HepG2 (cell line): Measurements from ENCODE around the gene MAN1C1. TPM values are rescaled to one million over a fixed set of nuclear protein-coding genes. Genes with fewer than 3 reads are reported as not detected.
A peak's percentile ranks its signal among the peaks of the same experiment; 100 is the strongest.

Experiments
- CHD2 ChIP-seq: IDR thresholded peaks from 2 replicates; pipeline ENCODE4 v1.6.1; 2011; ENCODE audit warnings: low read depth, low read length, improper control_type of control experiment
- JDP2 ChIP-seq: sonication (generic); formaldehyde crosslinking; IDR thresholded peaks from 2 replicates; pipeline ENCODE4 v1.8.1; 2022; ENCODE audit warnings: missing genetic modification reagents, borderline replicate concordance
- MTA1 ChIP-seq: sonication (generic); formaldehyde crosslinking; IDR thresholded peaks from 2 replicates; pipeline ENCODE4 v1.4.0; 2020; ENCODE audit warnings: missing genetic modification reagents, mild to moderate bottlenecking, borderline replicate concordance
- NFIB ChIP-seq: sonication (generic); formaldehyde crosslinking; IDR thresholded peaks from 2 replicates; pipeline ENCODE4 v1.9.0; 2021; ENCODE audit warnings: missing genetic modification reagents, mild to moderate bottlenecking, borderline replicate concordance
- NR2F1 ChIP-seq, 2 experiments: fragments of 450-650 bp in 1 of 2; formaldehyde crosslinking in 1 of 2; IDR thresholded peaks; 2 replicates each; pipeline versions ENCODE4 v1.5.0 to v1.6.1; 2016 to 2020; ENCODE audit warnings: mild to moderate bottlenecking in 1 of 2, missing compliant biosample characterization in 1 of 2, missing genetic modification reagents in 1 of 2, moderate library complexity in 1 of 2
- RARA ChIP-seq: IDR thresholded peaks from 2 replicates; pipeline ENCODE4 v1.6.1; 2016; ENCODE audit warnings: missing genetic modification reagents, missing compliant biosample characterization
- RXRB ChIP-seq: IDR thresholded peaks from 2 replicates; pipeline ENCODE4 v1.6.1; 2016; ENCODE audit warnings: borderline replicate concordance, missing genetic modification reagents, missing compliant biosample characterization
- SP4 ChIP-seq: sonication (generic); formaldehyde crosslinking; IDR thresholded peaks from 2 replicates; pipeline ENCODE4 v1.8.1; 2023; ENCODE audit warnings: mild to moderate bottlenecking, missing genetic modification reagents
- TFDP1 ChIP-seq: IDR thresholded peaks from 2 replicates; pipeline ENCODE4 v1.6.1; 2016; ENCODE audit warnings: missing compliant biosample characterization, missing genetic modification reagents, borderline replicate concordance
- ZC3H4 ChIP-seq: sonication (generic); formaldehyde crosslinking; IDR thresholded peaks from 2 replicates; pipeline ENCODE4 v1.4.0; 2020; ENCODE audit warnings: missing genetic modification reagents, borderline replicate concordance
- ZNF180 ChIP-seq: sonication (generic); formaldehyde crosslinking; IDR thresholded peaks from 2 replicates; pipeline ENCODE4 v1.4.0; 2020; ENCODE audit warnings: low read depth, missing genetic modification reagents, borderline replicate concordance
- ZNF282 ChIP-seq: fragments of 450-650 bp; IDR thresholded peaks from 2 replicates; pipeline ENCODE4 v1.6.1; 2018; ENCODE audit not compliant: partially characterized antibody
- ZXDC ChIP-seq: sonication (generic); formaldehyde crosslinking; IDR thresholded peaks from 2 replicates; pipeline ENCODE4 v1.5.0; 2020; ENCODE audit warnings: mild to moderate bottlenecking, missing genetic modification reagents
- polyA plus RNA-seq, 8 experiments: library from polyadenylated mRNA; depleted of rRNA in 3 of 8; stranded (reverse) in 7 of 8; unstranded in 1 of 8; fragments of >200 nt; fragmentation: Illumina TruSeq in 4 of 8; extraction: Trizol in 4 of 8; gene quantifications; 2 replicates each; pipeline versions ENCODE4 v1.2.1 to v1.2.3, GENCODE V29; 2011 to 2016; ENCODE audit warnings: low read depth in 4 of 8, missing spikeins in 1 of 8, mixed read lengths in 1 of 8; ENCODE audit not compliant: insufficient read depth in 1 of 8
- total RNA-seq, 5 experiments: library from RNA; depleted of rRNA; stranded (reverse); fragments of >200 nt; fragmentation: Illumina TruSeq; extraction: Trizol; gene quantifications; 2 replicates each; pipeline ENCODE4 v1.2.3, GENCODE V29; 2016; ENCODE audit warnings: low read depth in 1 of 5
- TF ChIP-seq, protein P1 (sequence below): sonication (generic); formaldehyde crosslinking; IDR thresholded peaks from 2 replicates; pipeline ENCODE4 v1.4.0; 2020; ENCODE audit warnings: missing genetic modification reagents, low read depth, mild to moderate bottlenecking, borderline replicate concordance
- TF ChIP-seq, protein P2 (sequence below): sonication (generic); formaldehyde crosslinking; IDR thresholded peaks from 2 replicates; pipeline ENCODE4 v1.9.0; 2021; ENCODE audit warnings: missing genetic modification reagents, borderline replicate concordance
- TF ChIP-seq, protein P3 (sequence below): sonication (generic); formaldehyde crosslinking; IDR thresholded peaks from 2 replicates; pipeline ENCODE4 v1.5.1; 2020; ENCODE audit warnings: mild to moderate bottlenecking, moderate library complexity, missing genetic modification reagents
- TF ChIP-seq, protein P4 (sequence below): sonication (generic); formaldehyde crosslinking; conservative IDR thresholded peaks from 2 replicates; pipeline ENCODE4 v1.8.0; 2022; ENCODE audit warnings: low read depth, missing genetic modification reagents

Gene MAN1C1
- total and polyA plus RNA-seq, 2 of the 13 experiments (the other 11 are each of a cell fraction or from before 2014, with no cell fraction given), result 0.18 to 0.49 TPM

DNA sequence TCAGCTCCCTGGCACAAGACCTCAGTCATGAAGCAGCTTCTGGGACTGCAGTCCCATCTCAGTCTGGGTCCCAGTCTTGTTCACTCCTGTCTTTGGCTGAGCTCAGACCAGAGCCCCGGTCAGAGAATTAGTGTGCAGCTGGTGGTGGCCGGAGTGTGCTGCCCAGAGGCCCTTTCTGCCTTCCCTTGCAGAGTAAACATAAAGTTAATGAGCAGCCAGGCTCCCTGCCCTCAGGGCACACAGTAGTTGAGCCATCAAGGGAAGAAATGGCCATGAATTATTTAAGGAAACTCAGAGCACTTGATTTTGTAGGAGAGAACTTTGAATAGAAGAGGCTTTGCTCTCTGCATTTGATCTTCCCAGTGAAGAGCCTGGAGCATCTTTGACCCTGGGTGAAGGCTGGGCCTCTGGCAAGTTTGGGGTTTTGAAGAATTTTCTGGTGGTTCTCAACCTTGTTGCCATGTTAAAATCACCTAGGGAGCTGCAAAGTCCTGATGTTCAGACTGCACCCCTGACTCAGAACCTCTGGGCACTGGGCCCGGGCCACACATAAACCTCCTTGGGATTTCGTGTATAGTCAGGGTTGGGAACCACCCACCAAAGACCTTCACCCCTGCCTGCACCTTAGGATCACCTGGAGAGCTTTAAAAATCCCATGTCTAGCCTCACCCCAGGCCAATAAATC, 157.0 kb downstream of the MAN1C1 start (continued):
- TF ChIP-seq, protein P1, sequence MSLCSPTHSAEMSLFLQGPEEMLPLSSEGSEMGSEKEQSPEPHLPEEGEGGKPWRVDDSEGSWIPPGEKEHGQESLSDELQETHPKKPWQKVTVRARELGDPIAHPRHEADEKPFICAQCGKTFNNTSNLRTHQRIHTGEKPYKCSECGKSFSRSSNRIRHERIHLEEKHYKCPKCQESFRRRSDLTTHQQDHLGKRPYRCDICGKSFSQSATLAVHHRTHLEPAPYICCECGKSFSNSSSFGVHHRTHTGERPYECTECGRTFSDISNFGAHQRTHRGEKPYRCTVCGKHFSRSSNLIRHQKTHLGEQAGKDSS (CRISPR knock-in tag), result peak; percentile 82
- TF ChIP-seq ZXDC (CRISPR knock-in tag) (no peak), JDP2 (CRISPR knock-in tag) (no peak), TFDP1 (CRISPR knock-in tag) (no peak), MTA1 (CRISPR knock-in tag) (0 out of 2 replicates have a peak, but pooled peaks have one; percentile 46), RARA (CRISPR knock-in tag) (0 out of 2 replicates have a peak, but pooled peaks have one; percentile 30), NFIB (no peak), ZNF180 (CRISPR knock-in tag) (no peak), CHD2 (no peak), SP4 (CRISPR knock-in tag) (no peak), NR2F1 (CRISPR knock-in tag; IDR thresholded peaks at IDR 0.05) (no peak), RXRB (CRISPR knock-in tag) (0 out of 2 replicates have a peak, but pooled peaks have one; percentile 11), ZNF282 (no peak), ZC3H4 (CRISPR knock-in tag) (no peak)
- TF ChIP-seq, protein P2, sequence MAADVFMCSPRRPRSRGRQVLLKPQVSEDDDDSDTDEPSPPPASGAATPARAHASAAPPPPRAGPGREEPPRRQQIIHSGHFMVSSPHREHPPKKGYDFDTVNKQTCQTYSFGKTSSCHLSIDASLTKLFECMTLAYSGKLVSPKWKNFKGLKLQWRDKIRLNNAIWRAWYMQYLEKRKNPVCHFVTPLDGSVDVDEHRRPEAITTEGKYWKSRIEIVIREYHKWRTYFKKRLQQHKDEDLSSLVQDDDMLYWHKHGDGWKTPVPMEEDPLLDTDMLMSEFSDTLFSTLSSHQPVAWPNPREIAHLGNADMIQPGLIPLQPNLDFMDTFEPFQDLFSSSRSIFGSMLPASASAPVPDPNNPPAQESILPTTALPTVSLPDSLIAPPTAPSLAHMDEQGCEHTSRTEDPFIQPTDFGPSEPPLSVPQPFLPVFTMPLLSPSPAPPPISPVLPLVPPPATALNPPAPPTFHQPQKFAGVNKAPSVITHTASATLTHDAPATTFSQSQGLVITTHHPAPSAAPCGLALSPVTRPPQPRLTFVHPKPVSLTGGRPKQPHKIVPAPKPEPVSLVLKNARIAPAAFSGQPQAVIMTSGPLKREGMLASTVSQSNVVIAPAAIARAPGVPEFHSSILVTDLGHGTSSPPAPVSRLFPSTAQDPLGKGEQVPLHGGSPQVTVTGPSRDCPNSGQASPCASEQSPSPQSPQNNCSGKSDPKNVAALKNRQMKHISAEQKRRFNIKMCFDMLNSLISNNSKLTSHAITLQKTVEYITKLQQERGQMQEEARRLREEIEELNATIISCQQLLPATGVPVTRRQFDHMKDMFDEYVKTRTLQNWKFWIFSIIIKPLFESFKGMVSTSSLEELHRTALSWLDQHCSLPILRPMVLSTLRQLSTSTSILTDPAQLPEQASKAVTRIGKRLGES (CRISPR knock-in tag), result no peak
- TF ChIP-seq, protein P3, sequence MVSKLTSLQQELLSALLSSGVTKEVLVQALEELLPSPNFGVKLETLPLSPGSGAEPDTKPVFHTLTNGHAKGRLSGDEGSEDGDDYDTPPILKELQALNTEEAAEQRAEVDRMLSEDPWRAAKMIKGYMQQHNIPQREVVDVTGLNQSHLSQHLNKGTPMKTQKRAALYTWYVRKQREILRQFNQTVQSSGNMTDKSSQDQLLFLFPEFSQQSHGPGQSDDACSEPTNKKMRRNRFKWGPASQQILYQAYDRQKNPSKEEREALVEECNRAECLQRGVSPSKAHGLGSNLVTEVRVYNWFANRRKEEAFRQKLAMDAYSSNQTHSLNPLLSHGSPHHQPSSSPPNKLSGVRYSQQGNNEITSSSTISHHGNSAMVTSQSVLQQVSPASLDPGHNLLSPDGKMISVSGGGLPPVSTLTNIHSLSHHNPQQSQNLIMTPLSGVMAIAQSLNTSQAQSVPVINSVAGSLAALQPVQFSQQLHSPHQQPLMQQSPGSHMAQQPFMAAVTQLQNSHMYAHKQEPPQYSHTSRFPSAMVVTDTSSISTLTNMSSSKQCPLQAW, result peak; percentile 97
- TF ChIP-seq, protein P4, sequence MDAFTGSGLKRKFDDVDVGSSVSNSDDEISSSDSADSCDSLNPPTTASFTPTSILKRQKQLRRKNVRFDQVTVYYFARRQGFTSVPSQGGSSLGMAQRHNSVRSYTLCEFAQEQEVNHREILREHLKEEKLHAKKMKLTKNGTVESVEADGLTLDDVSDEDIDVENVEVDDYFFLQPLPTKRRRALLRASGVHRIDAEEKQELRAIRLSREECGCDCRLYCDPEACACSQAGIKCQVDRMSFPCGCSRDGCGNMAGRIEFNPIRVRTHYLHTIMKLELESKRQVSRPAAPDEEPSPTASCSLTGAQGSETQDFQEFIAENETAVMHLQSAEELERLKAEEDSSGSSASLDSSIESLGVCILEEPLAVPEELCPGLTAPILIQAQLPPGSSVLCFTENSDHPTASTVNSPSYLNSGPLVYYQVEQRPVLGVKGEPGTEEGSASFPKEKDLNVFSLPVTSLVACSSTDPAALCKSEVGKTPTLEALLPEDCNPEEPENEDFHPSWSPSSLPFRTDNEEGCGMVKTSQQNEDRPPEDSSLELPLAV (CRISPR knock-in tag), result no peak
